ENCODE measurements around the gene PPP1R12A. TPM values are rescaled to one million over a fixed set of nuclear protein-coding genes. Genes with fewer than 3 reads are reported as not detected.
"Not testable (repeated sequence)": the region's sequence is repeated elsewhere in the genome, so short reads cannot be mapped to it uniquely, and the experiment has no call there.

PPP1R12A gene
- total RNA-seq, 2 donors from 2014 or later, result 57.5 to 79.2 TPM

DNA sequence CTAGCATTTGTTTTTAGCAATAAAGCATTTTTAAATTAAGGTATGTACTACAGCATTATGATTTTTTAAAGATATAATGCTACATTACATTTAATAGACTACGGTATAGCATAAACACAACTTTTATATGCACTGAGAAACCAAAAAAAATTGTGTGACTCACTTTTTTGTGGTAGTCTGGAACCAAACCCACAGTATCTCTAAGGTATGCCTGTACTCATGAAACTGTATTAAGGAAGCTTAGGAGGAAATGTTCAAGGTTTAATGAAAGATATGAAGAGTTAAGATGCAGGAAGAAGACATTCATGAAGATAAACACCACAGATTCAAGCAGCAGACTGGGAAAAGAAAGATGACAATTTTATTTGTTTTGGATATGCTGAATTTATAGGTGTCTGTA, 51.7 kb downstream of the PPP1R12A start:
- Histone ChIP-seq H3K9me3 (no peaks in the 10 kb centered on the region), H3K27ac (no peak overlapping the region), H3K36me3 (no peaks in the 10 kb centered on the region), H3K4me3 (no peak overlapping the region), H3K9ac (ENCODE audit: low read depth in 2 of 2, low read length in 2 of 2) (no peak overlapping the region), H3K27me3 (no peaks in the 10 kb centered on the region), H3K4me1 (no peaks in the 10 kb centered on the region)
- DNase-seq, result no peak
- TF ChIP-seq, protein P1, sequence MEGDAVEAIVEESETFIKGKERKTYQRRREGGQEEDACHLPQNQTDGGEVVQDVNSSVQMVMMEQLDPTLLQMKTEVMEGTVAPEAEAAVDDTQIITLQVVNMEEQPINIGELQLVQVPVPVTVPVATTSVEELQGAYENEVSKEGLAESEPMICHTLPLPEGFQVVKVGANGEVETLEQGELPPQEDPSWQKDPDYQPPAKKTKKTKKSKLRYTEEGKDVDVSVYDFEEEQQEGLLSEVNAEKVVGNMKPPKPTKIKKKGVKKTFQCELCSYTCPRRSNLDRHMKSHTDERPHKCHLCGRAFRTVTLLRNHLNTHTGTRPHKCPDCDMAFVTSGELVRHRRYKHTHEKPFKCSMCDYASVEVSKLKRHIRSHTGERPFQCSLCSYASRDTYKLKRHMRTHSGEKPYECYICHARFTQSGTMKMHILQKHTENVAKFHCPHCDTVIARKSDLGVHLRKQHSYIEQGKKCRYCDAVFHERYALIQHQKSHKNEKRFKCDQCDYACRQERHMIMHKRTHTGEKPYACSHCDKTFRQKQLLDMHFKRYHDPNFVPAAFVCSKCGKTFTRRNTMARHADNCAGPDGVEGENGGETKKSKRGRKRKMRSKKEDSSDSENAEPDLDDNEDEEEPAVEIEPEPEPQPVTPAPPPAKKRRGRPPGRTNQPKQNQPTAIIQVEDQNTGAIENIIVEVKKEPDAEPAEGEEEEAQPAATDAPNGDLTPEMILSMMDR (IDR thresholded peaks at IDR 0.05), result no peak
- intact Hi-C loops (cut with DNase I), result no loop called here

DNA sequence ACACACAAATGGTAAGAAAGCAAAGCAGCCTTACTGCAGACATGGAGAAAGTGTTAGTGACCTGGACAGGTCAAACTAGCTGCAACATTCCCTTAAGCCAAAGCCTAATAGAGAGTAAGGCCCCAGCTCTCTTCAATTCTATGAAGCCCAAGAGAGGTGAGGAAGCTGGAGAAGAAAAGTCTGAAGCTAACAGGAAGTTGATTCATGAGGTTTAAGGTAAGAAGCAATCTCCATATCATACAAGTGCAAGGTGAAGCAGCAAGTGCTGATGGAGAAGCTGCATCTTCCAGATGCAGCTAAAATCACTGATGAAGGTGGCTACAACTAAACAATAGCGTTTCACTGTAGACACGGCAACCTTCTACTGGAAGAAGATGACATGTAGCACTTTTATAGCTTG, 53.5 kb downstream of the PPP1R12A start:
- Histone ChIP-seq H3K36me3 (no peaks in the 10 kb centered on the region), H3K9ac (ENCODE audit: low read depth in 2 of 2, low read length in 2 of 2) (no peak overlapping the region), H3K4me3 (no peak overlapping the region), H3K27me3 (no peaks in the 10 kb centered on the region), H3K4me1 (no peaks in the 10 kb centered on the region), H3K9me3 (no peaks in the 10 kb centered on the region), H3K27ac (no peak overlapping the region)
- DNase-seq, result no peak
- TF ChIP-seq, protein P1 (IDR thresholded peaks at IDR 0.05), result no peak
- intact Hi-C loops (cut with DNase I), result no loop called here

DNA sequence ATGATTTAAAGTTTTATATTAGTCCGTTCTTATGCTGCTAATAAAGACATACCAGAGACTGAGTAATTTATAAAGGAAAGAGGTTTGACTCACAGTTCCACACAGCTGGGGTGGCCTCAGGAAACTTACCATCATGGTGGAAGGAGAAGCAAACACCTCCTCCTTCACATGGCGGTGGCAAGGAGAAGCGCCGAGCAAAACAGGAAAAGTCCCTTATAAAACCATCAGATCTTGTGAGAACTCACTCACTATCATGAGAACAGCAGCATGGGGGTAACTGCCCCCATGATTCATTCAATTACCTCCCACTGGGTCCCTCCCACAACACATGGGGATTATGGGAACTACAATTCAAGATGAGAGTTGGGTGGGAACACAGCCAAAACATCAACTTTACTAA, 56.4 kb downstream of the PPP1R12A start:
- H3K9ac ChIP-seq (ENCODE audit: low read depth in 2 of 2, low read length in 2 of 2); DNase-seq; H3K27ac ChIP-seq; H3K36me3 ChIP-seq; intact Hi-C loops (cut with DNase I); H3K4me1 ChIP-seq; H3K4me3 ChIP-seq; H3K27me3 ChIP-seq; H3K9me3 ChIP-seq: not testable (repeated sequence)

DNA sequence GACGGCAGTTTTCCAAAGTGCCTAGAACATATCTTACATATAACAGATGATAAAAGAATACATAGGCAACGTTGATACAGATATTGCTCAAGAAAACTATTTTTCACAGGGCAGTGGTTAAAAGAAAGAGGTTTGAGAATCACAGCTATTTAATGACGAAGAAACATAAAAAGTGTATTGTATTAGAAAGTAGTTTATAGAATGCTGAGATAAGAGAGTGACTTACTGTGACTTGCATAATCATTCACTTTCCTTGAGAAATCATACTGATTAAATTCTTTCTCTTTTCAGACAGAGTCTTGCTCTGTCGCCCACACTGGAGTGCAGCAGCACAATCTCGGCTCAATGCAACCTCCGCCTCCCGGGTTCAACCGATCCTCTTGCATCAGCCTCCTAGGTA, 57.7 kb downstream of the PPP1R12A start:
- intact Hi-C loops (cut with DNase I), result no loop called here
- no peak overlapping the region for H3K4me3 ChIP-seq
- no peak for DNase-seq
- no peak overlapping the region for H3K27ac ChIP-seq
- H3K27me3 ChIP-seq, result no peaks in the 10 kb centered on the region
- H3K9me3 ChIP-seq, result no peaks in the 10 kb centered on the region
- H3K36me3 ChIP-seq, result no peaks in the 10 kb centered on the region
- TF ChIP-seq, protein P1 (IDR thresholded peaks at IDR 0.05), result no peak
- H3K9ac ChIP-seq (ENCODE audit: low read depth in 2 of 2, low read length in 2 of 2), result no peak overlapping the region
- H3K4me1 ChIP-seq, result no peaks in the 10 kb centered on the region

DNA sequence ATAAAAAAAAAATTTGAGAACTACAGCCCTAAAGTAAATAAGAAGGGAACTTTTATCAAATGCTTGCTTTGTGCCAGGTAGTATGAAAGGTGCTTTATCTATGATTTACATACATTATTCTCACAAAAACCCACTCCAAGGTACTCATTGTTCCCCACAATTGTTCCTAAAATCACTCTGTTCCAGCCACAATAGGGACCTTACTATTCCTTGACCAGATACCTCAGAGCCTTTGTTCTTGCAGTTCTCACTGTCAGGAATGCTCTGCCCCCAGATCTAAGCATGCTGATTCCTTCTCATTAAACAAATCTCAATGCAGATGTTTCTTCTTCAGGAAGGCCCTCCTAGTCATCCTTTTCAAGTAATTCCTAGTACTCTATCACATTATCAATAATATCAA, 60.2 kb downstream of the PPP1R12A start:
- H3K9me3 ChIP-seq, result no peaks in the 10 kb centered on the region
- intact Hi-C loops (cut with DNase I), result no loop called here
- no peak overlapping the region for H3K27ac ChIP-seq
- no peak overlapping the region for H3K9ac ChIP-seq (ENCODE audit: low read depth in 2 of 2, low read length in 2 of 2)
- H3K36me3 ChIP-seq, result no peaks in the 10 kb centered on the region
- no peak overlapping the region for H3K4me3 ChIP-seq
- peaks cover 5% of the 10 kb centered on the region for H3K4me1 ChIP-seq
- no peak for DNase-seq
- TF ChIP-seq, protein P1 (IDR thresholded peaks at IDR 0.05), result no peak
- no peaks in the 10 kb centered on the region for H3K27me3 ChIP-seq

DNA sequence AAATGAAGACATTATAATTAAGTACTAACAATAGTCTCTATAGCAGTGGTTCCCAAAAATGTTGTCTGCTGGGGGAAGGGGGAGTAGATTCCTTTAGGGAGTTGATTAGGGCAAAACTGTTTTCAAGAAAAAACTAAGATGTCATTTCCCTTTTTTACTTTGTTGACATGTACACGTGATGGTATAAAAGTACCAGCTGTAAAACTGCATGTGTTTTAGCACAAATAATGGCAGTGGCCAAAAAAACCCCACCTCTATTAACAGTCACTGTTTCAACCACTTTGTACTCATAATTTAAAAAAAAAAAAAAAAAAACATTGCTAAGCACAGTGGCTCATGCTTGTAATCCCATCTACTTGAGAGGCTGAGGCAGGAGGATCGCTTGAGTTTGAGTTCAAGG, 61.7 kb downstream of the PPP1R12A start:
- no peak for DNase-seq
- H3K9me3 ChIP-seq, result no peaks in the 10 kb centered on the region
- H3K4me1 ChIP-seq, result peaks cover 5% of the 10 kb centered on the region
- intact Hi-C loops (cut with DNase I), result no loop called here
- H3K9ac ChIP-seq (ENCODE audit: low read depth in 2 of 2, low read length in 2 of 2), result no peak overlapping the region
- H3K27me3 ChIP-seq, result no peaks in the 10 kb centered on the region
- TF ChIP-seq, protein P1 (IDR thresholded peaks at IDR 0.05), result no peak
- no peaks in the 10 kb centered on the region for H3K36me3 ChIP-seq
- no peak overlapping the region for H3K4me3 ChIP-seq
- no peak overlapping the region for H3K27ac ChIP-seq
